ENCODE measurements around the gene ACMSD. TPM values are rescaled to one million over a fixed set of nuclear protein-coding genes. Genes with fewer than 3 reads are reported as not detected.

Gene ACMSD
- total and polyA plus RNA-seq, 2 of the 13 experiments (the other 11 are each of a cell fraction or from before 2014, with no cell fraction given) = not detected

DNA sequence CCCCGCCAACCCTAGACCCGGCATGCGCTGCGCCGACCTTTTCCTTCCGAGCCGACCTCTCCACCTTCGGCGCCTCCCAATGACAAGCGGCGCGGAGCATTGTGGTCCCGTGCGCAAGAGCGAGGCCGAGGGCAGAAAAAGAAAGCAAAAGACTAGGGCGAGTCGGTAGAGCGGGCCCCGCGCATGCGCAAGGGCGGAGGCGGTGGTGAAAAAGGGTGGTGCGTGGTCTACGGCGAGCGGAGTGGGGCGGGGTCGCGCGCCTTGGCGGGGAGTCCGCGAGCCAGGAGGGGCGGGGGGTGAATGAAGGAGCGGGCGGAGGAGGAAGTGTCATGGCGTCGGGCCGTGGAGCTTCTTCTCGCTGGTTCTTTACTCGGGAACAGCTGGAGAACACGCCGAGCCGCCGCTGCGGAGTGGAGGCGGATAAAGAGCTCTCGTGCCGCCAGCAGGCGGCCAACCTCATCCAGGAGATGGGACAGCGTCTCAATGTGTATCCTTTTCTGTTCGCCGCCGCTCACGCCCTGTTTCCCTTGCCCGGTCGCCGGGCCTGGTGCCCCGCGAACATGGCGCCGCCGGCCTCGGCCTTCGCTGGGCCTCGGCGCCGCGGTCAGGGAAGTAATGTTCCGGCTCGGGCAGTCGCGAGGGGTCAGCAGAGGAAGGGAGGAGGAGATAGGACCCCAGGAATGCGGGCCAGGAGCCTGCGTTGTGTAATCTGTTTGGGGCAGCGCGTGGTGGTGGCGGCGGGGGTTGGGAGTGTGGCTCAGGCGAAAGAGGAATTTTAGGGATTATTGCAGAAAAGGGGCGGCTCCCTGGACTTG is 80.3 kb downstream of the ACMSD start, which contains the start of gene CCNT2 (continued):
- TF ChIP-seq CREM (IDR thresholded peaks at IDR 0.05) (peak; percentile 95), CREM (CRISPR knock-in tag; IDR thresholded peaks at IDR 0.05) (peak; percentile 89), ZNF224 (CRISPR knock-in tag; IDR thresholded peaks at IDR 0.05) (peak; percentile 50; the same call in 1 of the 2 replicates), FOXK2 (IDR thresholded peaks at IDR 0.05) (peak; percentile 56; the same call in 1 of the 2 replicates), ZFP1 (CRISPR knock-in tag; IDR thresholded peaks at IDR 0.05) (no peak), ZNF101 (CRISPR knock-in tag; IDR thresholded peaks at IDR 0.05; ENCODE audit: borderline replicate concordance, low read depth) (0 out of 2 replicates have a peak, but pooled peaks have one; percentile 67), ZNF205 (CRISPR knock-in tag; IDR thresholded peaks at IDR 0.05) (peak; percentile 48; the same call in 1 of the 2 replicates), ZNF496 (CRISPR knock-in tag; IDR thresholded peaks at IDR 0.05; ENCODE audit: insufficient replicate concordance) (no peak), ZNF230 (CRISPR knock-in tag; IDR thresholded peaks at IDR 0.05) (peak; percentile 87; the same call in 1 of the 2 replicates), GTF2F1 (IDR thresholded peaks at IDR 0.05; ENCODE audit: low read length) (no peak), PHF20 (CRISPR knock-in tag; IDR thresholded peaks at IDR 0.05) (peak; percentile 80), BRD4 (CRISPR knock-in tag; IDR thresholded peaks at IDR 0.05) (peak; percentile 98), SAFB2 (CRISPR knock-in tag; IDR thresholded peaks at IDR 0.05; ENCODE audit: borderline replicate concordance, low read depth) (peak; percentile 81; the same call in 1 of the 2 replicates), RARA (CRISPR knock-in tag; IDR thresholded peaks at IDR 0.05) (peak; percentile 64), NCOR1 (IDR thresholded peaks at IDR 0.05; ENCODE audit: borderline replicate concordance, low read length) (no peak; the same call in 1 of the 2 replicates), ZNF777 (CRISPR knock-in tag; IDR thresholded peaks at IDR 0.05) (0 out of 2 replicates have a peak, but pooled peaks have one; percentile 36)
- TF ChIP-seq, protein P1, sequence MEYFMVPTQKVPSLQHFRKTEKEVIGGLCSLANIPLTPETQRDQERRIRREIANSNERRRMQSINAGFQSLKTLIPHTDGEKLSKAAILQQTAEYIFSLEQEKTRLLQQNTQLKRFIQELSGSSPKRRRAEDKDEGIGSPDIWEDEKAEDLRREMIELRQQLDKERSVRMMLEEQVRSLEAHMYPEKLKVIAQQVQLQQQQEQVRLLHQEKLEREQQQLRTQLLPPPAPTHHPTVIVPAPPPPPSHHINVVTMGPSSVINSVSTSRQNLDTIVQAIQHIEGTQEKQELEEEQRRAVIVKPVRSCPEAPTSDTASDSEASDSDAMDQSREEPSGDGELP (IDR thresholded peaks at IDR 0.05; ENCODE audit: borderline replicate concordance, low read depth) = peak; percentile 63; the same call in 1 of the 2 replicates
- TF ChIP-seq, protein P2, sequence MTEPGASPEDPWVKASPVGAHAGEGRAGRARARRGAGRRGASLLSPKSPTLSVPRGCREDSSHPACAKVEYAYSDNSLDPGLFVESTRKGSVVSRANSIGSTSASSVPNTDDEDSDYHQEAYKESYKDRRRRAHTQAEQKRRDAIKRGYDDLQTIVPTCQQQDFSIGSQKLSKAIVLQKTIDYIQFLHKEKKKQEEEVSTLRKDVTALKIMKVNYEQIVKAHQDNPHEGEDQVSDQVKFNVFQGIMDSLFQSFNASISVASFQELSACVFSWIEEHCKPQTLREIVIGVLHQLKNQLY (CRISPR knock-in tag; IDR thresholded peaks at IDR 0.05) = peak; percentile 59
- TF ChIP-seq, protein P3, sequence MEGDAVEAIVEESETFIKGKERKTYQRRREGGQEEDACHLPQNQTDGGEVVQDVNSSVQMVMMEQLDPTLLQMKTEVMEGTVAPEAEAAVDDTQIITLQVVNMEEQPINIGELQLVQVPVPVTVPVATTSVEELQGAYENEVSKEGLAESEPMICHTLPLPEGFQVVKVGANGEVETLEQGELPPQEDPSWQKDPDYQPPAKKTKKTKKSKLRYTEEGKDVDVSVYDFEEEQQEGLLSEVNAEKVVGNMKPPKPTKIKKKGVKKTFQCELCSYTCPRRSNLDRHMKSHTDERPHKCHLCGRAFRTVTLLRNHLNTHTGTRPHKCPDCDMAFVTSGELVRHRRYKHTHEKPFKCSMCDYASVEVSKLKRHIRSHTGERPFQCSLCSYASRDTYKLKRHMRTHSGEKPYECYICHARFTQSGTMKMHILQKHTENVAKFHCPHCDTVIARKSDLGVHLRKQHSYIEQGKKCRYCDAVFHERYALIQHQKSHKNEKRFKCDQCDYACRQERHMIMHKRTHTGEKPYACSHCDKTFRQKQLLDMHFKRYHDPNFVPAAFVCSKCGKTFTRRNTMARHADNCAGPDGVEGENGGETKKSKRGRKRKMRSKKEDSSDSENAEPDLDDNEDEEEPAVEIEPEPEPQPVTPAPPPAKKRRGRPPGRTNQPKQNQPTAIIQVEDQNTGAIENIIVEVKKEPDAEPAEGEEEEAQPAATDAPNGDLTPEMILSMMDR (CRISPR knock-in tag; IDR thresholded peaks at IDR 0.05) = 0 out of 2 replicates have a peak, but pooled peaks have one; percentile 17
- TF ChIP-seq, protein P4, sequence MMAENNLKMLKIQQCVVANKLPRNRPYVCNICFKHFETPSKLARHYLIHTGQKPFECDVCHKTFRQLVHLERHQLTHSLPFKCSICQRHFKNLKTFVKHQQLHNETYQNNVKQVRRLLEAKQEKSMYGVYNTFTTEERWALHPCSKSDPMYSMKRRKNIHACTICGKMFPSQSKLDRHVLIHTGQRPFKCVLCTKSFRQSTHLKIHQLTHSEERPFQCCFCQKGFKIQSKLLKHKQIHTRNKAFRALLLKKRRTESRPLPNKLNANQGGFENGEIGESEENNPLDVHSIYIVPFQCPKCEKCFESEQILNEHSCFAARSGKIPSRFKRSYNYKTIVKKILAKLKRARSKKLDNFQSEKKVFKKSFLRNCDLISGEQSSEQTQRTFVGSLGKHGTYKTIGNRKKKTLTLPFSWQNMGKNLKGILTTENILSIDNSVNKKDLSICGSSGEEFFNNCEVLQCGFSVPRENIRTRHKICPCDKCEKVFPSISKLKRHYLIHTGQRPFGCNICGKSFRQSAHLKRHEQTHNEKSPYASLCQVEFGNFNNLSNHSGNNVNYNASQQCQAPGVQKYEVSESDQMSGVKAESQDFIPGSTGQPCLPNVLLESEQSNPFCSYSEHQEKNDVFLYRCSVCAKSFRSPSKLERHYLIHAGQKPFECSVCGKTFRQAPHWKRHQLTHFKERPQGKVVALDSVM (CRISPR knock-in tag; IDR thresholded peaks at IDR 0.05) = peak; percentile 47; the same call in 1 of the 2 replicates
- TF ChIP-seq, protein P5, sequence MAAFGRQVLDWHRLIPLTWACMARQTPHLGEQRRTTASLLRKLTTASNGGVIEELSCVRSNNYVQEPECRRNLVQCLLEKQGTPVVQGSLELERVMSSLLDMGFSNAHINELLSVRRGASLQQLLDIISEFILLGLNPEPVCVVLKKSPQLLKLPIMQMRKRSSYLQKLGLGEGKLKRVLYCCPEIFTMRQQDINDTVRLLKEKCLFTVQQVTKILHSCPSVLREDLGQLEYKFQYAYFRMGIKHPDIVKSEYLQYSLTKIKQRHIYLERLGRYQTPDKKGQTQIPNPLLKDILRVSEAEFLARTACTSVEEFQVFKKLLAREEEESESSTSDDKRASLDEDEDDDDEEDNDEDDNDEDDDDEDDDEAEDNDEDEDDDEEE (CRISPR knock-in tag; IDR thresholded peaks at IDR 0.05) = no peak; the same call in none of the 2 replicates
- TF ChIP-seq, protein P6, sequence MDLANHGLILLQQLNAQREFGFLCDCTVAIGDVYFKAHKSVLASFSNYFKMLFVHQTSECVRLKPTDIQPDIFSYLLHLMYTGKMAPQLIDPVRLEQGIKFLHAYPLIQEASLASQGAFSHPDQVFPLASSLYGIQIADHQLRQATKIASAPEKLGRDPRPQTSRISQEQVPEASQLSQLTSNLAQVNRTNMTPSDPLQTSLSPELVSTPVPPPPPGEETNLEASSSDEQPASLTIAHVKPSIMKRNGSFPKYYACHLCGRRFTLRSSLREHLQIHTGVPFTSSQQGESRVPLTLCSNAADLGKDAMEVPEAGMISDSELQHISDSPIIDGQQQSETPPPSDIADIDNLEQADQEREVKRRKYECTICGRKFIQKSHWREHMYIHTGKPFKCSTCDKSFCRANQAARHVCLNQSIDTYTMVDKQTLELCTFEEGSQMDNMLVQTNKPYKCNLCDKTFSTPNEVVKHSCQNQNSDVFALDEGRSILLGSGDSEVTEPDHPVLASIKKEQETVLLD (CRISPR knock-in tag; IDR thresholded peaks at IDR 0.05; ENCODE audit: low read depth) = peak; percentile 99
